Measurements from ENCODE around the gene KCNQ2.

KCNQ2 gene

DNA sequence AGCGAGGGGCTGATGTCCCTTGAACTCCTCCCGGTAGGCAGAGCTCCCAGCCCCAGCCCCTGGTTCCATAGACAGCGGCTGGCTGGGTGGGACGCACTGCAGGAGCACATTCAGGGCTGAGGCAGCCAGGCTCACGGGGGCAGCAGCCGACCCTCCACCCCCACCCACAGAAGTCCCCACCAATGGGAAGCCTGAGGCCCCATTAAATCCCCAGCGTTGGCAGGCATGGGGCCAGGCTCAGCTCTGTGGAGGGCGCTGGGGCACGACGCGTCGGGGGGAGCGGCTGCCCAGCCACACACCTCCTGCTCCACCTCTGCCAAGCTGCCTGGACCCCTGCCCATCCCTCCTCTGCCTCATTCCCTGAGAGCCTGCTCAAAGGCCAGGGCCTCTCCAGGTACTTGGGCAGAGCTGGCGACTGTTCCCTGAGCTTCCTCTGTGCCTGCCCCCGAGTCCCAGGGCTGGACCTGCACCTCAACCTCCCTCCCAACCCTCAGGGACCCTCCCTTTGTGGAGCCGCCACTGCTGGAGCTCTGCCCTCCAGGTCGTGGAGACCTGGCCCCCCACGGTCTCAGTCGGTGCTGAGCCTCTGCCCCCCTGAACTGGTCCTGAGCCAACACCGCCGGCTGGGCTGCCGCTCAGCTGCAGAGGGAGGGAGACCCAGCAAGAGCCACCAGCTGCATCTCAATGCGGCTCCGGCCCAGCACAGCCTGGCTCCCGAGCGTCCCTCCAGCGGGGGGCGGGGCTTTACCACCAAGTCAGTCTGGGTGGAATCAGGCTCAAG is 120.5 kb downstream of the KCNQ2 start:
- no peak for DNase-seq

- DNase-seq: no peak
These were observed 121.1 kb downstream of the KCNQ2 start for GRCh38 chr20:63351326-63351700.

DNA sequence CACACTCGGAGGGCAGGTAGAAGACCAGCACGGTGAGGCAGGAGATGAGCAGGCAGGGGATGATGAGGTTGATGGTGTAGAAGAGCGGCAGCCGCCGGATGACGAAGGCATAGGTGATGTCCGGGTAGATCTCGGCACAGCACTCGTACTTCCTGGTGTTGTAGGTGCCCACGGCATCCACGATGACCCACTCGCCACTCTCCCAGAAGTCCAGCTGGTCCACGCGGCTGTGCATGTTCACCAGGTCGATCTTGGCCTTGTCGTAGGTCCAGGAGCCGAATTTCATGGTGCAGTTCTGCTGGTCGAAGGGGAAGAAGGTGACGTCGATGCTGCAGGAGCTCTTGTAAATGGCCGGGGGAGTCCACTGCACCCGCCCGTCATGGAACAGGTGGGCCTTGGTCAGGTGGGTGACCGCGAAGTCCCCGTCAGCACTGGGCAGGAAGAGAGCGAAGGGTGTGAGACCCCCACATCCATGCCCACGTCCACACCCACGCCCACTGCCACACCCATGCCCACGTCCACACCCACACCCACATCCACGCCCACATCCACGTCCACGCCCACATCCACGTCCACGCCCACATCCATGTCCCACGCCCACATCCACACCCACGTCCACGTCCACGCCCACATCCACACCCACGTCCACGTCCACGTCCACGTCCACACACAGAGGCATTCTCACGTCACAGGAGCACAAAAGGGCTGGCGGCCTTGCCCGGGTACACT is 121.7 kb downstream of the KCNQ2 start:
- DNase-seq: no peak

All from stimulated activated naive CD4-positive, alpha-beta T cell (primary cell).